Measurements from ENCODE around the gene ZNF768.

The ZNF768 gene

DNA sequence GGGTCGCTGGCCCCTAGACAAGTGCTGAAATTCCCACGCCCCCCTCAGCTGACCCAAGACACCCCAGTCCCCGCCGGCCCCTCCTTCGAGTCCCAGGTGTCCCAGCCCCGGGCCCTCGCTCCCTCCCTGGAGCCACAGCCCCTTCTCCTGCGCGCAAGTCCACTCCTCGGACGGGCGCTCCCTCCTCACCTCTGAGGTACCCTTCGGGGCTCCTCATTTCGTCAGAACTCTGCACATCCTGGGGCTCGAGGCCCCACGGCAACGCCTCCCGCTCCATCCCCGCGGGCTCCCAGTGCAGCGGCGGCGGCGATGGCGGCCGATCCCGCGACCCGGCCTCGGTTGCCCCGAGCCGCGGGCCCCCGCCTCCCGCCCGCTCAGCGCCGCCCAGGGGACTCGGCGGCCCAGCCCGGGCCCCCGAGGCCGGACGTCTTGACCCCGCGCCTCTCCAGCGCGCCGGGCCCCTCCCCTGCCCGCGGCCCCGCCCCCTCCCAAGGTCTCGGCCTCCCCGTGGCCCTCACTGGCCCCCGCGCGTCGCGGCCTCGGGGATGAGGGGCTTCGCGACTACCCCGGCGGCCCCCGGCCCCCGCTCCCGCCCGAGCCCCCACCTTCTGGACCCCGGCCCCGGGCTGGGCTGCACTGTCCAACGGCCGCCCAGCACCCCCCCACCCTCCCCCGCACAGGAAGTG is at the start of gene ZNF768:
Gene ZNF768 (minus strand): TSS at position 430 of the 686 bp plus-strand sequence. CDS start 153 bp downstream, at position 277.
- DNase-seq = peak in 1 of 4 experiments; percentile 37

DNA sequence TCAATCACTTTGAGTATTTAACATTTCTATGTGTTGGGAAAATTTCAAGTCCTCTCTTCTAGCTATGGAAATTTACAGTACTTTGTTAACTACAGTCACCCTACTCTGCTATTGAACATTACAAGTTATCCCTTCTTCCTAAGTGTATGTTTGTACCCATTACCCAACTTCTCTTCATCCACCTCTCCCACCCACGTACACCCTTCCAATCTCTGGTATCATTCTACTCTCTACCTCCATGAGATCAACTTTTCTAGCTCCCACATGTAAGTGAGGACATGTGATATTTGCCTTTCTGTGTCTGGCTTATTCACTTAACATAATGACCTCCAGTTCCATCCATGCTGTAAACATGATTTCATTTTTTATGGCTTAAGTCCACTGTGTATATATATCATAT is 48.3 kb upstream of the ZNF768 start:
- DNase-seq = no peak

DNA sequence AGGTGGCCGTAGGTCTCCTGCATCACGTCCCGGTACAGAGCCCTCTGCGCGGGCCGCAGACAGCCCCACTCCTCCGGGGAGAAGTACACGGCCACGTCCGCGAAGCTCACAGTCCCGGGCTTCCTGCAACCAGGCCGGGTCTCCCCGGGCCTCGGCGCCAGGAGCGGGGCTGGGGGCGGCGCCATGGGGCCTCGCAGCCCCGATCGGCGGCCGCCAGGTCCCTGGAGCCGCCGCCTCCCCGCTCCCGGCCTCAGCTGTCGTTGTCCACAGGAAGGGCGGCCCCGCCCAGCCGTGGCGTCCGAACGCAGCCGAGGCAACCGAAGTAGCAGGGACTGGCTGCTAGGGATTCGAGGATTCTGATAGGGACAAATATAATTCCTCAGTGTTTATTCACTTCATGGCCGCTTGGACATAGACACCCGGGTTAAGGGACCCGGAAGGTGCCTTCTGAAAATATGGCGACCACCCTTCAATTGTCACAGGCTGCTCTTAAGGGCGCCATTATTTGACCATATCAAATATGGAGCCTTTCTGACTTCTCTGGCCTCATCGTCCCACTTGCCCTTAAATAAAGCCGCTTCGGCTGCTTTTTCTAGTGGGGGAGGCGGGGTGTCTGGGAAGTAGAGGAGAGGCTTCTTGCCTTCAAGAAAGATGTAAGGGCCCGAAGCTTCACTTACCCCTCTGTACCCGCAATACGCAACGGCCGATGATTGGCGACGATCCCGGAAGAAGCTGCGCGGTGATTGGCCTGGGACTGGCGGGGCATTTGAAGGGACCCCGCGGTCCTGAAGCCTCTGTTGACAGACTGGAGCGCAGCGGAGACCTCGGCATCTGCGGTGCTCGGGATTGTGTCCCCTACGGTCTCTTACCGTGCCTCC is 45.3 kb upstream of the ZNF768 start, which contains the start of gene ZNF688:
Gene ZNF688 (minus strand): TSS at position 270 of the 878 bp plus-strand sequence. CDS start 85 bp downstream, at position 185.
- peak; percentile 77 to 88 (median 85) for DNase-seq

DNA sequence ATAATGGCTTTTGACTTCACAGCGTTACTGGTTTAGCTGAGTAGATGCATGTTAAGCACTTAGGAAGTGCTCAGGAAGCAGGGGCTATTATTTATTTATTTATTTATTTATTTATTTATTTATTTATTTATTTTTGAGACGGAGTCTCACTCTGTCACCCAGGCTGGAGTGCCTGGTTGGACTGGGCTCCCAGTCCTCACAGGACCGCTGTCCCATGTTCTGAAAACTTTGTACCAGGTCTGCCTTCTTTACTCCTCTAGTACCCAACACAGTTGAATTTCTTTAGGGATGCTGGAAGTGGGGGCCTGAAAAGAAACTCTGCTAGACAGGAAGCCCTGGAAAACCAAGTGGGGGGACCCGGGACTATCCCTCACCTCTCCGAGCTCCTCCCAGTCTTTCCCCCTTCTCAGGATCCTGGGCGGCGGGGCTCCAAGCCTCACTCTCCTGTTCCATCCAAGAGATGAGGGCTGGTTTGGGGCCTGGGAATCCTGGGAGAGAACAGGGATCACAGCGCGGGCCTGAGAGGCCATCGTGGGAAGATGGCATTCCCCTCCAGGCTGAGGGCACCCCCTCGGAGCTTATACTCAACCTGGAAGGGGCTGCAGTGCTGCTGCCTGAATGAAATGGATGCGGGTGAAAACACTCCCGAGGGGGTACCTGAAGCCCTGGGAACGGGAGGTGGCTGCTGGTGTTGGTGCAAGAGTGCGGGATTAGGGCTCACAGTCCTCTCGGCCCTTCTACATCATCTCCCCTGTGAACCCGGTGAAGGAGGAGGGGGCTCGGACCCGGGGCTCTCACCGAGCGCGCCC is 44.5 kb upstream of the ZNF768 start:
- no peak for DNase-seq

DNA sequence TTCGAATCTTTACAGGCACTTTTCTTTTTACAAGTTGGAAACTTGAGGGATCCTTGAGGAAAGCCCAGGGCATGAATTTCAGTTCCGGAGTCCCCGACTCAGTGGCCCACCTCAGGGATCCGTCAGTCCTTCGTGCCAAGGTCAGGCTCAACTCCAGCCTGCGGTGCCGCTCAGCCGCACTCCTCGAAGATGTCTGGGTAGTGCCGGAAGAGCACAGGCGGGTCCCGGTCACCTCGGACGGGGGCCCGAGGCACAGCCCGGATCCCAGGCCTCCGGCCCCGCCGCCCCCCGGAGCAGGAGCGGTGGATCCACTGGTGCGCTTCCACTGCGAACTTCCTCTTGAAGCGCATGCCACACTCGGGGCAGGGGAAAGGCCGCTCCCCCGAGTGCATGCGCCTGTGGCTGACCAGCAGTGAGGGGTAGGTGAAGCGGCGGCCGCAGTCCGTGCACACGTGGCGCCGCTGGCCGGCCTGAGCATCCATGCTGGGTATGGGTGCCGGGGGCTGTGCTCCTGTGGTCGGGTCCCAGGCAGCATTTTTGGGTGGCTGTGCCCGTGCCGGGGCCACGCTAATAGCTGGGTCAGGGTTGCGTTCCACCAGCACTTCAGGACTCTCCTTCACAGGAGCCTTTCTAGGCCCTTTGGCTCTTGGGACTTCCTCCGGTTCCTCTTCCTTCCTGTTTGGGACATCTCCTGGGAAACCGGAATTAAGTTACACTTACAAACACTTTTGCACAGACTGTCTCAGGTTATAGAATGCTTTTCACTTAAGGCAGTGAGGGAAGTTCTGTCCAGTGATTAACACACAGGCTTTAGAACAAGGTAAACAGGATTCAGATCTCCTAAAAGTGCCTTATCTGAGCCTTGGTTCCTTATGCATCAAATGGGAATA is 43.6 kb upstream of the ZNF768 start:
- no peak for DNase-seq

DNA sequence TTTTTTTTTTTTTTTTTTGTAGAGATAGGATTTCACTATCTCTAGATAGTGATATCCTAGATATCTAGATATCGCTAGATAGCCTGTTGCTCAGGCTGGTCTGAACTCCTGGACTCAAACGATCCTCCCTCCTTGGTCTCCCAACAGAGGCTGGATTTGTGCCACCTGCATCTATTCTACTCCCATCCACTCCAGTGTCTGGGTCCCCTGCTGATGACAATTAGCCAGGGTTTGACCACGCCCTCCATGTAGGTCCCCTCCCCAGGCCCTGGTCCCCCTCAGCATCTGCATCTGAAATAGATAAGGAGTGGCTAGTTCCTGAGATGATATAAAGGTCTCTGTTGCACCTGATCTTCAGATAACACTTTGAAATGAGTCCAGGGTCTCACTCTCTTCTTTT is 42.9 kb upstream of the ZNF768 start:
- no peak for DNase-seq

DNA sequence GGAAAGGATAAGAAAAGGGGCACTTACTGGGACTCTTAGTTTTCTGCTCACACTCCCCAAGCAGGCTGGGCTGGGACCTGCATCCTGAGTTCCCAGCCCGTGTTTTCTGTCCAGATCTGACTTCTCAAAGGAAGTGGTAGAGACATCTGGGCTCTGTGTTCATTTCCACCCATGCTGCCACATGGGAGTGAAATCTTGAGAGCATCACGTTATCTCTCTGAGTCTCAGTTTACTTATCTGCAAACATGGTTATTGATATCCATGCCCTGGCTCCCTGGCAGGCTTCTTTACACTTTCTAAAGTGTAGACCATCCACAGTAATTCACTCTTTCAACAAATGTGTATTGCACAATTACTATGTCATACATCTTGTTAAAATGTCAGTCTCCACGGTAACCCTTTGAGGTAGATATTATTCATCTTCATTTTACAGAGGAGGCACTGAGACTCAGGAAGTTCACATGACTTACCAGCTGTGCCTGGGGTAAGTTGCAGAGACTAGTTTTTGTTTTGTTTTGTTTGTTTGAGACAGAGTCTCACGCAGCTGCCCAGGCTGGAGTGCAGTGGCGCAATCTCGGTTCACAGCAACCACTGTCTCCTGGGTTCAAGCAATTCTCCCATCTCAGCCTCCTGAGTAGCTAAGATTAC is 41.7 kb upstream of the ZNF768 start:
- DNase-seq = peak in 1 of 4 experiments; percentile 29

DNA sequence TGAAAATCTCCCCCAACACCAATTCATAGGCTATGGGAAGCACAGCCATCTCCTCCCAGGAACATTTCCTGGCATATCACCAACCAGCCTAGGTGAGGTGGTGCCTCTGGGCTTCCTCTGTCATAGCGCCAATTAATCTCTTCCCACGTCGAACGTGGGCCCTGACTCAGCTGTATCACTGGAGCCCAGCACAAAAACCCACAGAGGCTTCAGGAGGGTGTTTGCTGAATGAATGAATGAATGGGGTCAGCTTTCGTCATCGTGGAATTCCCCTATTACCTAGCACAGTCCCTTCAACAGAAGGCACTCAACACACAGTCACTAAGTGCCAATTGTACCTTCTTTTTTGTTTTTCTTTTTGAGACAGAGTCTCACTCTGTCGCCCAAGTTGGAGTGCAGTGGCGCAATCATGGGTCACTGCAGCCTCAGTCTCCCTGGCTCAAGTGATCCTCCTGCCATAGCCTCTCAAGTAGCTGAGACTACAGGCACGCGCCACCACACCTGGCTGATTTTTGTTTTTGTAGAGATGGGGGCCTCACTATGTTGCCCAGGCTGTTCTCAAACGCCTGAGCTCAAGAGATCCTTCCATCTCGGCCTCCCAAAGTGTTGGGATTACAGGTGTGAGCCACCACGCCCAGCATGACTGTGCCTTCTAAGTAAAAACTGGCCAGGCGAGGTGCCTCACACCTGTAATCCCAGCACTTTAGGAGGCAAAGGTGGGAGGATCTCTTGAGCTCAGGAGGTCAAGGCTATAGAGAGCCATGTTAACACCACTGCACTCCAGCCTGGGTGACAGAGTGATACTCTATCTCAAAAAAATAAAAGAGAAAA is 41.0 kb upstream of the ZNF768 start:
- peak in 1 of 4 experiments; percentile 39 for DNase-seq

DNA sequence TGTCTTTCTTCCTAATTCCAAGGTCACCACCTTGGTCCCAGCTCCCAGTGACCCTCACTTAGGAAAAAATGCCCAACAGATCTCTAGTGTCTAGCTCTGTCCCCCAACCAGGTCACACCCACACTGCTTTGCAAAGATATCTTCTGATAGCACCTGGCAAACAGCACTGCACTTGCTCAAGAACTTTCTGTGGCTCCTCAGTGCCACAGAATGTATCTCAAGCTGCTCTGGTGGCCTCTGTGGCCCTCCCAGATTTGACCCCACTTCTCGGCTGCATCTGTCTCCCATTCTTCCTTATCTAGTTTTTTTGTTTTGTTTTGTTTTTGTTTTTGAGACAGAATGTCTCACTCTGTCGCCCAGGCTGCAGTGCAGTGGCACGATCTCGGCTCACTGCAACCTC is 40.2 kb upstream of the ZNF768 start:
- DNase-seq = no peak

DNA sequence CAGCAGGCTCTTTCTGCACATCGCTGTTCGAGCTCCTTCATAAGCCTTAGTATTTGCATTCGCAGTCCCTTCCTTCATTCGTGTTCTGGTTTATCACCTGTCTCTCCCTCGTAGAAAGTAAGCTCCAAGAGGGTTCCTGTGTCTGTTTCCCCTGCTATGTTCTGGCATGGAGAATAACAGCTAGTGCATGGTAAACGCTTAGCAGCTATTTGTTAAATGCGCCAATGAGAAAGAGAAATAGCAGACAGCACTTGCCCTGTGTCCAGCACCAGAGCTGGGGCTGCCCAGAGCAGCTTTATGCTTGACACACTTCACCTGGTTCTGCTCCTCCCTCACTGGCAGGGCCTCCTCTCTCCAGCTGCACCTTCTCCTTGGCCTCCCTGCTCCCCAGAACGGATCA is 39.6 kb upstream of the ZNF768 start:
- DNase-seq = no peak

DNA sequence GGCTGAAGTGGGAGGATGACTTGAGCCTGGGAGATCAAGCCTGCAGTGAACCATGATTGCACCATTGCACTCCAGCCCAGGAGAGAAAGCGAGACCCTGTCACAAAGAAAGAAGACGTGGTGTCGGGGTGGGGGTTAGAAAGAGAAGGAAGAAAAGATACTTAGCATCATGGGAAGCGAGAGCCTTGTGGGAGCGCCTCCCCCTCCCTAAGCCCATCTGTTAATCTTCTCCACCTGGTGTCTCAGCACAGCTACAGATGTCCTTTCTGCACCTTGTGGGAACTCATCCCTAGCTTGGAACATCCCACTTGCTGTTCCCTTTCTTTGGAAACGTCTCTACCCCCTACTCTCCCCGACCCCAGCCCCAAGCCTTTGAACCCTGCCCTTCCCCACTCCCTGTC is 39.2 kb upstream of the ZNF768 start:
- DNase-seq = no peak

DNA sequence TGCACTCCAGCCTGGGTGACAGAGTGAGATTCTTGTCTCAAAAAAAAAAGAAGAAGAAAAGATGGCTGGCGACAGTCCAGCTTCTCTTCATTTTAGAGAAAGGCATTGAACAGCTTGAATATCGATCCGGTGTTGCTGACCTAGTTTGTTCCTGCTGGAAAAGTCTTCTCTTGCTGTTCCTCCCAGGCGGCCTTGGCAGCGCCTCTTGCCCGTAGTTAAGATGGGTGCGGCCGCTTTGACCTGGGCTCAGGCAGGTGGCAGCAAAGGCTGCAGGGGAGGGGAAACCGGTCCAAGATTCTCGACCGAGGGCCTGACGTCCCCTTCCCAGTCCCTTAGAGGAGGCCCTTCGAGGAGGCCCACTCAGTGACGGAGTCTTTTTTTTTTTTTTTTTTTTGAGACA is 35.7 kb upstream of the ZNF768 start:
- no peak for DNase-seq

DNA sequence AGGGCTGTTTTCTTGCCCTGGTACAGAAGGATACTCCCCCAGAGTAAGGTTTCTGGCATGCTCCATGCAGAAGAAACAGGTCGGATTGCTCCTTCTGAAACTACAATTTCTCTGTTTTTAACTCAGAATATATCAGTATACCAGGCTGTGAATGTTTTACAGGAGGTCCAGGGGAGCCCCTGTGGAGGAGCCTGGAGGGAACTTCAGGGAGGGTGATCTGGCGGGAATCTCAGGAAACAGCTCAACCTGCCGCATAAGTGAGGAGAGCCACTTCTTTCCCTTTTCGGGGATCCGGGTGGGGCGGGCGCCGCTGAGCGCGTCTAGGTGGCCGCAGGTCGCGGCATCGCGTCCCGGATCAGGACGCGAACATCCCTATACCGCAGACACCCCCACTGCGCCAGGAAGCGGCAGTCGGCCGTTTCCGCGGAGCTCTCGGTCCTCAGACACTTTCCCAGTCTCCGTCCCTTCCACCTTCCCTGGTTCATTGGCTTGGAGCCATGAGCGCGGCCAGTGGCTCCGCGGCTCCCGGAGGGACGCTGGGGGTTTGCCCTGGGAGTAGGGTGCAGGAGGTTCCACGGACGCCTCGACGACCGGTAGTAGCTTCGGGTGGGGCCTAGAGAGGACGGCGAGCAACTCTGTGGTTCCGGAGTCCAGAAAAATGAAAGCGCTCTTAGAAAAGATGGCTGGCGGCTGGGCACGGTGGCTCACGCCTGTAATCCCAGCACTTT is 34.9 kb upstream of the ZNF768 start:
- DNase-seq = no peak

DNA sequence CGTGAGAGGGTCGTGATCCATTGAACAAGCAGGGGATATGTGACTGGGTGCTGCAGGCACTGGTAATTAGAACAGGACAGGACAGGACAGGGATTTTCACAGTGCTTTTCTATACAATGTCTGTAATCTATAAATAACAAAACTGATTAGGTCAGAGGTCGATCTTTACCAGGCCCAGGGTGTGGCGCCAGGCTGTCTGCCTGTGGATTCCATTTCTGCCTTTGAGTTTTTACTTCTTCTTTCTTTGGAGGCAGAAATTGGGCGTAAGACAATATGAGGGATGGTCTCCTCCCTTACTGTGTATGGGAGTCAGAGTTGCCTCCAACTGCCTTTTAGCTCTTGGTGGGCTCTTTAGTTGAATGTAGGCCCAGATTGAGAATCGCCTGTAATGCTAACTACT is 33.3 kb upstream of the ZNF768 start:
- DNase-seq = no peak

DNA sequence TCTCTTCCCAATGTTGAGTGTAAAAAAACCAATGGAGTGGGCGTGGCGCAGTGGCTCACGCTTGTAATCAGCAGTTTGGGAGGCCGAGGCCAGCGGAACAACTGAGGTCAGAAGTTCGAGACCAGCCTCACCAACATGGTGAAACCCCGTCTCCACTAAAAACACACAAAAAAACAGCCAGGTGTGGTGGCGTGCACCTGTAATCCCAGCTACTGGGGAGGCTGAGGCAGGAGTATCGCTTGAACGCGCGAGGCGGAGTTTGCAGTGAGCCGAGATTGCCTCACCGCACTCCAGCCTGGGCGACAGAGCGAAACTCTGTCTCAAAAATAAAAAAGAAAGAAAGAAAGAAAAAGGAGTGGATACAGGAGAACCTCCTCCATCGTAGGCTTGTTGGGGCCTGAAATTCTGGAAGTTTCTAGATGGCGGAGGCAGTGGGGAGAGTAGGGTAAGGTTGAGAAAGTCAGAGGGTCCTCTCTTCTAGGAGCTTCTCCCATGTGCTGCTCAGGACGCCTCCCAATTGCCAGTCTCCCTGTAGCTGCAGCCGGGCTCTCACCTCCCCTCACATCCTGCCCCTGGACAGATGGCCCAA is 32.5 kb upstream of the ZNF768 start:
- no peak for DNase-seq

DNA sequence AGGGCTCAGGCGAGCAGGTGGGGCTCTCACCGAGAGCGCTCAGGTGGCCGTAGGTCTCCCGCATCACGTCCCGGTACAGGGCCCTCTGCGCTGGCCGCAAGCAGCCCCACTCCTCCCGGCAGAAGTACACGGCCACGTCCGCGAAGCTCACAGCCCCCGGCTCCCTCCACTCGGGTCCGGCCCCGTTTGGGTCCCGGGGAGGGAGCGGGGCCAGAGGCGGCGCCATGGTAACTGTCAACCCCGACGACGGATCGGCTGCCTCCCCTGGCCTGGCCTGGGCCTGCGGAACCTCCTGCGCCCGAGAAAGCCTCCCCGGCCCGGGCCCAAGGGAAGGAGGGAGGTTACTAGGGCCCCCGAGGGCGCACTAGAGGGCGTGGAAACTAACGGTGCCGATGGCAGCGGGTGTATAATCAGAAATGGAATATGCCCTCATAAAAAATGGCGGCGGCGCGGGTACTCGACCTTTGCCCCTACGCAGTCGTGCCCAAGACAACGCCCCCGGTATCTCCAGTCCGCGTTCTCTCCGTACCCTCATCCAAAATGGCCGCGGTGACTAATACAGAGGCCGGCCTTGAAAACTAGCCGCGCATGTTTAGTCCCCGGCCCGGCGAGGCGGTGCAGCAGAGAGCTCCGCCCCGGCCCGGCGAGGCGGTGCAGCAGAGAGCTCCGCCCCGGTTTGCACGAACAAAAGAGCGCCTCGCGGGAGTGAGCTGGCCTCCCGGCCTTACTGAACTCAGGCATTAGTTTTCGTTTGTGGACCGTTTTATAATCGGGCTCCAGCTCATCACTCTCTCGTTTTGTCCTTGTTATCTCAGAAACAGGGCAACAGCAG is 31.8 kb upstream of the ZNF768 start, which contains the start of gene ZNF764:
Gene ZNF764 (minus strand): TSS at position 418 of the 832 bp plus-strand sequence. CDS start 192 bp downstream, at position 226.
- DNase-seq = peak; percentile 87 to 93 (median 91)

DNA sequence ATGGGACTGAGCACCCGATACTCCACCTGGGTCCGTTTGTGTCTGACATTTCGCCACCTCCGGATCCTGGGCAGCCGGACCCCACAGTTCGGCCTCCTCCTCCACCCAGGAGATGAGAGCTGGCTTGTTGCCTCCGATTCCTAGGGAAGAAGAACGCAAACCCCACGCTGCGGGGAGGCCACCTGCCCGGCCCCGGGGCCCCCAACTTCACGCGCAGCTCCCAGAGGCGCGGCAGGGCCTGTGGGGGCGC is 31.3 kb upstream of the ZNF768 start:
- DNase-seq = no peak

DNA sequence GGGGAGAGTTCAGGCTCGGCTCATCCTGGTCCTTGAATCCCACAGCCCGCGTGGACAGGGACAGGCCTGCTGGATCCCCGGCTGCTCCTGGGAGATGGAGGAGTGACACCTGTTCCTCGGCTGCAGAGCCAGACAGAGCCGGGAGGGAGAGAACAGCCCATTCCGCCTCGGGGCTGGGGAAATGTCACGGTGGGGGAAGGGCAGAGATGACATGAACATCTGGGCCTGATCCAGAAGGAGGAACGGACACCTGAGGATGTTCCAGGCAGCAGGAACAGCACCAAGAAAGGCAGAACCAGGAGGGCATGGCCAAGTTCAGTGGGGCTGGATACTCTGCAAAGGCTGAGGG is 29.7 kb upstream of the ZNF768 start:
- DNase-seq = no peak

All from activated CD4-positive, CD25-positive, alpha-beta regulatory T cell (primary cell).